RWPE2 (cell line): ENCODE results near the gene SELENON.

Experiments used
- ATAC-seq: fragments of 200-7000 bp; cut with Tn5 transposase; 3 replicates; pipeline ENCODE4 v1.9.1; 2021; ENCODE audit warnings: low read depth
- DNase-seq: peaks from one replicate; pipeline ENCODE4 v3.0.0-alpha.2; 2020; ENCODE audit warnings: low spot score
- H3K27ac ChIP-seq: fragments of 450-650 bp; 2 replicates; pipeline ENCODE4 v1.5.1; 2017; ENCODE audit warnings: mild to moderate bottlenecking; ENCODE audit not compliant: poor library complexity, severe bottlenecking
- H3K27me3 ChIP-seq: fragments of 250-450 bp; sonication (Bioruptor Pico); 2 replicates; pipeline ENCODE4 v1.5.1; 2021; ENCODE audit warnings: mild to moderate bottlenecking, moderate library complexity; ENCODE audit not compliant: insufficient read depth, poor library complexity, severe bottlenecking
- H3K36me3 ChIP-seq: fragments of 250-450 bp; sonication (Bioruptor Pico); 2 replicates; pipeline ENCODE4 v1.5.1; 2020; ENCODE audit warnings: low read depth, mild to moderate bottlenecking, moderate library complexity
- H3K4me1 ChIP-seq: fragments of 250-450 bp; sonication (Bioruptor Pico); 2 replicates; pipeline ENCODE4 v1.5.1; 2021; ENCODE audit warnings: mild to moderate bottlenecking, moderate library complexity; ENCODE audit not compliant: insufficient read depth, poor library complexity, severe bottlenecking
- H3K4me3 ChIP-seq: fragments of 250-450 bp; sonication (Bioruptor Pico); 2 replicates; pipeline ENCODE4 v1.5.1; 2021; ENCODE audit warnings: mild to moderate bottlenecking, moderate library complexity; ENCODE audit not compliant: severe bottlenecking
- H3K9me3 ChIP-seq: fragments of 250-450 bp; sonication (Bioruptor Pico); 2 replicates; pipeline ENCODE4 v1.5.1; 2021; ENCODE audit warnings: mild to moderate bottlenecking, moderate library complexity; ENCODE audit not compliant: severe bottlenecking
- CTCF ChIP-seq: fragments of 450-650 bp; IDR thresholded peaks from one replicate; pipeline ENCODE4 v1.5.1; 2017; ENCODE audit warnings: mild to moderate bottlenecking, moderate library complexity; ENCODE audit not compliant: poor library complexity, severe bottlenecking

SELENON gene

GRCh38 chr1:25766721-25767436 is 33.1 kb upstream of the SELENON start:
- Histone ChIP-seq H3K27ac (no peak overlapping the region), H3K9me3 (no peaks in the 10 kb centered on the region), H3K36me3 (no peaks in the 10 kb centered on the region), H3K4me1 (no peaks in the 10 kb centered on the region), H3K27me3 (no peaks in the 10 kb centered on the region), H3K4me3 (no peak overlapping the region)
- no peak for TF ChIP-seq CTCF
- DNase-seq, result no peak
- peak; percentile 49 for ATAC-seq

GRCh38 chr1:25767437-25767770 is 32.6 kb upstream of the SELENON start:
- H3K9me3 ChIP-seq, result no peaks in the 10 kb centered on the region
- no peaks in the 10 kb centered on the region for H3K36me3 ChIP-seq
- H3K4me3 ChIP-seq, result no peak overlapping the region
- no peak for TF ChIP-seq CTCF
- DNase-seq, result no peak
- H3K27me3 ChIP-seq, result no peaks in the 10 kb centered on the region
- H3K27ac ChIP-seq, result no peak overlapping the region
- no peaks in the 10 kb centered on the region for H3K4me1 ChIP-seq
- no peak for ATAC-seq

DNA sequence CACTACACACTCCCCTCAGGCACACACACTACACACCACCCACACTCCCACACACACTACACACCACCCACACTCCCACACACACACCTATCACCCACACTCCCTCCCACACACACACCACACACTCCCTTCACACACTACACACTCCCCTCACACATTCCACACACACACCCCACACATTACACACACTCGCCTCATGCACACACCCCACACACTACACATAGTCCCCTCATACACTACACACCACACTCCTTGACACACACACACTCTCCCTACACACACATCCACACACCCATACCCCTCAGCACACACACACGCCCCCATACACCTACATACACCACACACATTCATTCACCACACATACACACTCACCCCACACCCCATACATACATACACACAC is 31.0 kb upstream of the SELENON start:
- Histone ChIP-seq H3K9me3 (no peaks in the 10 kb centered on the region), H3K36me3 (no peaks in the 10 kb centered on the region), H3K4me3 (no peak overlapping the region), H3K4me1 (peaks cover 4% of the 10 kb centered on the region), H3K27ac (no peak overlapping the region), H3K27me3 (no peaks in the 10 kb centered on the region)
- DNase-seq, result no peak
- ATAC-seq, result no peak
- no peak for TF ChIP-seq CTCF

DNA sequence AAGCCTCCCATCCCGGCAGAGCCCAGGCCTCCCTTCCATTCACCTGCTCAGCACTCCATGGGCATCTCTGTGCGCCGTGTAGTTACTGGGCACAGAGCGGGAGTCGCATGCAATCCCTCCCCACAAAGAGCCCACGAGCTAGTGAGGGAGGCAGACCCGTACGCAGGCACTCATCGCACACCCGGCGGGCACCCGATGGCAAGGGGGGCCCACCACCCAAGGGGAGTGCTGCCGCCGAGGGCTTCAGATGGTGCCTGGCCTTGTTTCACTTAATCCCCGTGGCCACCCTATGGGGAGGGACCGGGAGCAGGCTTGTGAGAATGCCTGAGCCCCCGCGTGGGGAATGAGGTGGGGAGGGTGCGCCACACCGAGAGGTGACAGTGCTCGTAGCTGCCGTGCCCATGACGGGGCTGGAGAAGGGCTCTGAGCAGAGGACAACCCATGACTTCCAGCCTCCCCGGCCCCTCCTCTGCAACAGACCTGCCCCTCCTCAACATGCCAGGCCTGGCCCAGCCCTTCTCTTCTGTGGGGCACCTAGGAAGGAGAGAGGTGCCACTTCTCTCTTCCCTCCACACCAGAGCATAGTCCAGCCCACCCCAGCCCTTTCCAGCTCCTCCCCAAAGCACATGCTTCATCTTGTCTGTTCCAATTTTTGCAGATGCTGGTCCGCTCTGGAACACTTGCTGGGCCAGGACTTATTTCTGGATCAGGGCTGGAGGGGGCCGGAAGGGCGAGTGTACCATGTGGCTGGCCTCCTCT is 30.2 kb upstream of the SELENON start:
- Histone ChIP-seq H3K4me1 (peaks cover 4% of the 10 kb centered on the region), H3K36me3 (no peaks in the 10 kb centered on the region), H3K9me3 (no peaks in the 10 kb centered on the region), H3K27ac (no peak overlapping the region), H3K27me3 (no peaks in the 10 kb centered on the region), H3K4me3 (no peak overlapping the region)
- DNase-seq, result no peak
- no peak for TF ChIP-seq CTCF
- no peak for ATAC-seq
